ENCODE results near the gene MMP21. TPM values are rescaled to one million over a fixed set of nuclear protein-coding genes. Genes with fewer than 3 reads are reported as not detected.

Gene MMP21
- total RNA-seq, 1 donor from 2014 or later: not detected

DNA sequence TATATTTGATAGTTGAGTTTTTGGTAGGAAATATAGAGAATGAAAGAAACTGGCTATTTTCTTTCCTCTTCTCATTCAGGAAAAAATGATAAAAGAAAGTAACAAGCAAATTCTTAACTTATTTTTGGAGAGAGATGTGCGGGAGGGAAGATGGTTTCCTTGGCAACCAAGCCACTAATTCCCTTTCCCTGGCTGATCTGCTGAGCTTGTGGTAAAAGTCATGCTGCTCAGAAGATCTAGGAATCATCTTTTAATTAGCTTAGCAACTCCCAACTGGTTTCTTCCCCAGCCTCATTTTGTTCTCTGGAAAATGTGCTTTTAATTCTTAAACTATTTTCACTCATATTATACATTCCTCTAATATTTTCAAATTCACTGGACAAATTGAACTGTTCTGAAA is 35.6 kb upstream of the MMP21 start:
- Histone ChIP-seq H3K4me1 (no peaks in the 10 kb centered on the region), H3K9me3 (no peaks in the 10 kb centered on the region), H3K27ac (no peak overlapping the region), H3K4me3 (no peak overlapping the region), H3K27me3 (no peaks in the 10 kb centered on the region), H3K36me3 (peaks cover 0 to 45% of the 10 kb centered on the region in 2 donors)
- DNase-seq (ENCODE audit: extremely low spot score in 2 of 2): no peak
- TF ChIP-seq POLR2AphosphoS5 (IDR thresholded peaks at IDR 0.05; ENCODE audit: insufficient read depth in 1 of 2, low read depth in 1 of 2): no peak
- TF ChIP-seq, protein P1, sequence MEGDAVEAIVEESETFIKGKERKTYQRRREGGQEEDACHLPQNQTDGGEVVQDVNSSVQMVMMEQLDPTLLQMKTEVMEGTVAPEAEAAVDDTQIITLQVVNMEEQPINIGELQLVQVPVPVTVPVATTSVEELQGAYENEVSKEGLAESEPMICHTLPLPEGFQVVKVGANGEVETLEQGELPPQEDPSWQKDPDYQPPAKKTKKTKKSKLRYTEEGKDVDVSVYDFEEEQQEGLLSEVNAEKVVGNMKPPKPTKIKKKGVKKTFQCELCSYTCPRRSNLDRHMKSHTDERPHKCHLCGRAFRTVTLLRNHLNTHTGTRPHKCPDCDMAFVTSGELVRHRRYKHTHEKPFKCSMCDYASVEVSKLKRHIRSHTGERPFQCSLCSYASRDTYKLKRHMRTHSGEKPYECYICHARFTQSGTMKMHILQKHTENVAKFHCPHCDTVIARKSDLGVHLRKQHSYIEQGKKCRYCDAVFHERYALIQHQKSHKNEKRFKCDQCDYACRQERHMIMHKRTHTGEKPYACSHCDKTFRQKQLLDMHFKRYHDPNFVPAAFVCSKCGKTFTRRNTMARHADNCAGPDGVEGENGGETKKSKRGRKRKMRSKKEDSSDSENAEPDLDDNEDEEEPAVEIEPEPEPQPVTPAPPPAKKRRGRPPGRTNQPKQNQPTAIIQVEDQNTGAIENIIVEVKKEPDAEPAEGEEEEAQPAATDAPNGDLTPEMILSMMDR (IDR thresholded peaks at IDR 0.05): no peak
- TF ChIP-seq POLR2A (IDR thresholded peaks at IDR 0.05): no peak
- intact Hi-C loops (cut with DNase I): no loop called here

DNA sequence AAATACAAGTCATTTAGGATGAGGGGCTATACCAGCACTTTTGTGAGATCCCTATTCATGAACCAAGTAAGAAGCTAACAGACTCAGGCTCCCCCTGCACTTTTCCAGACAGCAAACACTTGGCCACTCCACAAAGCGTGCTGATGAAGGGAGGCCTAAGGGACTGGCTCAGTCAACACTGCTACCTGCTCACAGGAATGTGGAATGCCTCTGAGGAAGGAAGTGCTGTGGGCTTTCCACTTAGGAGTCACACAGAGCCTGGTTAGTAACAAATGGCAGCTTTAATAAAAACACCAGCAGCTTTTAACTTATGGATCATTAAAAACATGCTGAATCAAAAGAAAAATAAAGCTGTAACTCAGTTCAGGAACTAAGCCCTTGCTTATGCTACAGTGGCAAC is 32.4 kb upstream of the MMP21 start:
- Histone ChIP-seq H3K27me3 (no peaks in the 10 kb centered on the region), H3K4me3 (no peak overlapping the region), H3K36me3 (peaks cover 0 to 37% of the 10 kb centered on the region in 2 donors), H3K9me3 (no peaks in the 10 kb centered on the region), H3K27ac (no peak overlapping the region), H3K4me1 (no peaks in the 10 kb centered on the region)
- intact Hi-C loops (cut with DNase I): no loop called here
- no peak for DNase-seq (ENCODE audit: extremely low spot score in 2 of 2)
- TF ChIP-seq POLR2AphosphoS5 (IDR thresholded peaks at IDR 0.05; ENCODE audit: insufficient read depth in 1 of 2, low read depth in 1 of 2): no peak

DNA sequence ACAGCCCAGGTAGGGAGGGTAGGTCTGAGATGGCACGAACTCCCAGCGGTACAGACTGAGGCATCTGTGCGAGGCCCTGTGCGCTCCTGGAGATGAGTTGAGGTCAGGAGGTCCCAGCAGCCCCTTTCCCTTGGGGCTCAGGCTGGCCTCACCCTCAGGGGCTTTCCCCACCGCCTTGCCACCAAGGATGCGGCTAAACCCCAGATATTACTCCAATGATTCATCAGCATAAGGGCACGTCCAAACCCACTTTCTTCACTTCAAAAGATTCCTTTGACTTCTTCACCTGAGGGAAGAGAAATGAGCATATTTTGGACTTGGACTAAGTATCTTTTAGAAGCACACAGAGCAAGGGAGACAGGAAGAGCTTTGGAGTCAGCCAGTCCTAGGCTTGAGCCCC is 27.1 kb upstream of the MMP21 start:
- no peaks in the 10 kb centered on the region for H3K4me1 ChIP-seq
- TF ChIP-seq POLR2A (IDR thresholded peaks at IDR 0.05): no peak
- no peaks in the 10 kb centered on the region for H3K27me3 ChIP-seq
- H3K36me3 ChIP-seq: peaks cover 0 to 48% of the 10 kb centered on the region in 2 donors
- no peak overlapping the region for H3K27ac ChIP-seq
- no peaks in the 10 kb centered on the region for H3K9me3 ChIP-seq
- no peak for DNase-seq (ENCODE audit: extremely low spot score in 2 of 2)
- intact Hi-C loops (cut with DNase I): no loop called here
- H3K4me3 ChIP-seq: no peak overlapping the region

DNA sequence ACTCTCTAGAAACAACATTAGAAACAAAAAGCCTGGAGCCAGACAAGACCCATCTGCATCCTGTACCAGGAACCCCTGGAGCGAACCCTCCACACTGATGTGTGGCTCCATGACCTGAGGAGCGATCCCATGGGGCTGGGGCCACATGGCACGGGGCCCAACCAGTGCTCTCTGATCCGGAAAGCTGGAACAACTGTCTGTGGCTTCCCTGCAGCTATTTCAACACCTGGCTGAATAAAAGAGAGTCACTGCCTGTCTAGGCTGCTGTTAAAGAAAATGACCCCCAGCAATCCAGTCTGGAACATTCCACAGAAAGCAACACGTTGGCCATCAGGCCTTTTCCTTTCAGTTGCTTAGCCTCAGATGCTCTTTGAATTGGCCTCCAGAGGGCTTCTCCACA is 26.5 kb upstream of the MMP21 start:
- H3K36me3 ChIP-seq: peaks cover 0 to 45% of the 10 kb centered on the region in 2 donors
- intact Hi-C loops (cut with DNase I): no loop called here
- no peaks in the 10 kb centered on the region for H3K27me3 ChIP-seq

DNA sequence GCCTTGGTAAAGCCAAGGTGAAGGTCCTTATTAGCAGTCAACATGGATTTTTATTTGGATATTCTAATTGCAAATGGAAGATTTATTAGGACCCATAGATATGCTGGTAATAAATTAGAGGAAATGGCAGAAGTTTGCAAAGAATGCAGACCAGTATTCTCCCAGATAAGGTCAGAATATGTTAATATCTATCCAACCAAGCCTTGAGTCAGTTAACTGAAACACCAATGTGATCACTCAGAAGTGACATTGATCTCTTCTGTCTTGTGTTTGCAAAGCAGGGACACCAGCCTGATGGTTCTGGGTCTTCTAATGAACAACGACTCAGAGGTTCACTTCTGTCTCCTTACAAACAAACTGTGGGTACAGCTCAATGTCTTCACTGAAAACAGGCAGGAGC is 26.0 kb upstream of the MMP21 start:
- intact Hi-C loops (cut with DNase I): no loop called here
- Histone ChIP-seq H3K27ac (no peak overlapping the region), H3K9me3 (no peaks in the 10 kb centered on the region), H3K36me3 (peaks cover 0 to 40% of the 10 kb centered on the region in 2 donors), H3K27me3 (no peaks in the 10 kb centered on the region), H3K4me3 (no peak overlapping the region), H3K4me1 (no peaks in the 10 kb centered on the region)
- TF ChIP-seq POLR2AphosphoS5 (IDR thresholded peaks at IDR 0.05; ENCODE audit: insufficient read depth in 1 of 2, low read depth in 1 of 2): no peak
- TF ChIP-seq, protein P1 (IDR thresholded peaks at IDR 0.05): no peak
- TF ChIP-seq POLR2A (IDR thresholded peaks at IDR 0.05): no peak
- DNase-seq (ENCODE audit: extremely low spot score in 2 of 2): no peak

More for the DNA sequence above, 26.5 kb upstream of the MMP21 start:
- Histone ChIP-seq H3K9me3 (no peaks in the 10 kb centered on the region), H3K4me1 (no peaks in the 10 kb centered on the region), H3K4me3 (no peak overlapping the region), H3K27ac (no peak overlapping the region)
- TF ChIP-seq POLR2AphosphoS5 (IDR thresholded peaks at IDR 0.05; ENCODE audit: insufficient read depth in 1 of 2, low read depth in 1 of 2) (no peak), POLR2A (IDR thresholded peaks at IDR 0.05) (no peak)
- TF ChIP-seq, protein P1 (IDR thresholded peaks at IDR 0.05): no peak
- DNase-seq (ENCODE audit: extremely low spot score in 2 of 2): no peak

DNA sequence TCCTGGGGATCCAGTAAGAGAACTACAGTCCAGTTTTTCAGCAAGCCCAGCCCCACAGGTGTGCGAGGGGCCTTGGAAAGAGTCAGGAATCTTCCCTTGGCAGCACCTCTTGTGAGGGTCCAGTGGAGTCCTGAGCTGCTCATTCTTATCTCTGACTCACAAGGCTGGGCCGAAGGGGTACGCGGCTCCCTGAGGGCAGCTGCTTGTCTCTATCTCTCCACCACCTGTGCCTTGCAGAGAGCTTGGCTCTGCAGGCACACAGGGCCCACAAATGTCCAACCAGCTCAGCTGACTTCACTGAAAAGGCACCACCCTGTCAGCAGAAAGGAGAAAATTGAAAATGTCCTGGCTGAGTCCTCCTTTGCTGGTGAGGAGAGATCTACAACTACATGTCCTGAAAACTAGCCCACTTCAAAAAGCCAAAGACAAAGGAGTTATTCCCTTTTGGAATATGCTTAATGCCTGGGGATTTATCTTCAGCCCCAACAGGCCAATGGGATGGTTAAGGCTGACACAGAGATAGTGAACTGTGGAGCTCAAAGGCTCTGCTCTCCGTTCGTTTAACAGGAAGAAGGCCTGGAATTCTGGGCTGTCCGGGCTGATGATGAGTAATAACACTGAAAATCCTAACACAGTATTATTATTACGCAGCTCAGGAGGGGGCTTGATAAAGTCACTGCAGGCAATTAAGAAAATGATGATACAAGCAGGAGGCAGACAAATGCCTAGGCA is 24.0 kb upstream of the MMP21 start:
- no peak overlapping the region for H3K4me3 ChIP-seq
- no peaks in the 10 kb centered on the region for H3K4me1 ChIP-seq
- H3K27me3 ChIP-seq: no peaks in the 10 kb centered on the region
- intact Hi-C loops (cut with DNase I): no loop called here
- H3K9me3 ChIP-seq: no peaks in the 10 kb centered on the region
- peaks cover 0 to 23% of the 10 kb centered on the region in 2 donors for H3K36me3 ChIP-seq
- TF ChIP-seq POLR2A (IDR thresholded peaks at IDR 0.05) (no peak), POLR2AphosphoS5 (IDR thresholded peaks at IDR 0.05; ENCODE audit: insufficient read depth in 1 of 2, low read depth in 1 of 2) (no peak)
- TF ChIP-seq, protein P1 (IDR thresholded peaks at IDR 0.05): no peak
- no peak for DNase-seq (ENCODE audit: extremely low spot score in 2 of 2)
- H3K27ac ChIP-seq: no peak overlapping the region
